ENCODE results near the gene ARHGEF9. TPM values are rescaled to one million over a fixed set of nuclear protein-coding genes. Genes with fewer than 3 reads are reported as not detected.

Gene ARHGEF9
- total RNA-seq, 1 donor from 2014 or later: 46.0 TPM

GRCh38 chrX:63664741-63665140 lies 120.3 kb downstream of the ARHGEF9 start:
- no peaks in the 10 kb centered on the region for H3K36me3 ChIP-seq (ENCODE audit: insufficient read depth, low read length)
- no peak overlapping the region for H3K4me3 Mint-ChIP-seq (ENCODE audit: unreplicated experiment)
- H3K27ac ChIP-seq (ENCODE audit: low read depth, low read length): no peak overlapping the region
- no peak overlapping the region for H3K4me3 ChIP-seq (ENCODE audit: insufficient read depth, low read depth, low read length)
- no peaks in the 10 kb centered on the region for H3K79me2 ChIP-seq (ENCODE audit: insufficient read depth, low read length)
- H3K36me3 Mint-ChIP-seq (ENCODE audit: low read depth, unreplicated experiment): peaks cover 13% of the 10 kb centered on the region
- TF ChIP-seq EZH2 (IDR thresholded peaks at IDR 0.05; ENCODE audit: insufficient read depth, low read length) (no peak), CTCF (IDR thresholded peaks at IDR 0.05; ENCODE audit: insufficient read depth, low read depth, low read length) (no peak)
- no peak overlapping the region for H3K27ac Mint-ChIP-seq (ENCODE audit: unreplicated experiment)
- peaks cover 2% of the 10 kb centered on the region for H3K9me3 Mint-ChIP-seq (ENCODE audit: unreplicated experiment)
- no peaks in the 10 kb centered on the region for H3K27me3 ChIP-seq (ENCODE audit: insufficient read depth, low read length)
- H3K9me3 ChIP-seq (ENCODE audit: insufficient read depth, low read depth, low read length): no peaks in the 10 kb centered on the region
- no peaks in the 10 kb centered on the region for H3K4me1 ChIP-seq (ENCODE audit: insufficient read depth, low read length)
- H3K4me2 ChIP-seq (ENCODE audit: low read length): no peak overlapping the region
- DNase-seq (ENCODE audit: low read depth): no peak
- peak; percentile 75 for FAIRE-seq
- no peak overlapping the region for H2AFZ ChIP-seq (ENCODE audit: low read depth, low read length)
- no peaks in the 10 kb centered on the region for H3K27me3 Mint-ChIP-seq (ENCODE audit: low read depth, unreplicated experiment)
- H3K9ac ChIP-seq (ENCODE audit: low read length): no peak overlapping the region
- peaks cover 5% of the 10 kb centered on the region for H3K4me1 Mint-ChIP-seq (ENCODE audit: low read depth, unreplicated experiment)
- H4K20me1 ChIP-seq (ENCODE audit: insufficient read depth, low read length): no peaks in the 10 kb centered on the region

GRCh38 chrX:63664083-63664482 lies 120.9 kb downstream of the ARHGEF9 start:
- TF ChIP-seq EZH2 (IDR thresholded peaks at IDR 0.05; ENCODE audit: insufficient read depth, low read length): no peak
- H3K4me3 ChIP-seq (ENCODE audit: insufficient read depth, low read depth, low read length): no peak overlapping the region
- Mint-ChIP-seq H3K27me3 (ENCODE audit: low read depth, unreplicated experiment) (no peaks in the 10 kb centered on the region), H3K4me1 (ENCODE audit: low read depth, unreplicated experiment) (peaks cover 5% of the 10 kb centered on the region), H3K36me3 (ENCODE audit: low read depth, unreplicated experiment) (peaks cover 12% of the 10 kb centered on the region), H3K4me3 (ENCODE audit: unreplicated experiment) (no peak overlapping the region), H3K27ac (ENCODE audit: unreplicated experiment) (no peak overlapping the region), H3K9me3 (ENCODE audit: unreplicated experiment) (no peaks in the 10 kb centered on the region)
- no peaks in the 10 kb centered on the region for H3K79me2 ChIP-seq (ENCODE audit: insufficient read depth, low read length)
- H3K4me2 ChIP-seq (ENCODE audit: low read length): no peak overlapping the region
- no peak overlapping the region for H3K27ac ChIP-seq (ENCODE audit: low read depth, low read length)
- FAIRE-seq: peak; percentile 92
- H3K36me3 ChIP-seq (ENCODE audit: insufficient read depth, low read length): no peaks in the 10 kb centered on the region
- no peaks in the 10 kb centered on the region for H3K9me3 ChIP-seq (ENCODE audit: insufficient read depth, low read depth, low read length)
- no peak for DNase-seq (ENCODE audit: low read depth)
- no peak overlapping the region for H3K9ac ChIP-seq (ENCODE audit: low read length)
- H3K4me1 ChIP-seq (ENCODE audit: insufficient read depth, low read length): peaks cover 2% of the 10 kb centered on the region
- H3K27me3 ChIP-seq (ENCODE audit: insufficient read depth, low read length): no peaks in the 10 kb centered on the region
- no peaks in the 10 kb centered on the region for H4K20me1 ChIP-seq (ENCODE audit: insufficient read depth, low read length)
- H2AFZ ChIP-seq (ENCODE audit: low read depth, low read length): no peak overlapping the region

GRCh38 chrX:63661676-63662075 lies 123.3 kb downstream of the ARHGEF9 start:
- no peak for TF ChIP-seq CTCF (IDR thresholded peaks at IDR 0.05; ENCODE audit: insufficient read depth, low read depth, low read length)
- no peak for TF ChIP-seq EZH2 (IDR thresholded peaks at IDR 0.05; ENCODE audit: insufficient read depth, low read length)
- no peak for DNase-seq (ENCODE audit: low read depth)

More at GRCh38 chrX:63661676-63662075, 123.3 kb downstream of the ARHGEF9 start:
- Mint-ChIP-seq H3K4me1 (ENCODE audit: low read depth, unreplicated experiment) (peaks cover 20% of the 10 kb centered on the region), H3K27ac (ENCODE audit: unreplicated experiment) (no peak overlapping the region), H3K36me3 (ENCODE audit: low read depth, unreplicated experiment) (peaks cover 11% of the 10 kb centered on the region), H3K9me3 (ENCODE audit: unreplicated experiment) (no peaks in the 10 kb centered on the region), H3K4me3 (ENCODE audit: unreplicated experiment) (no peak overlapping the region), H3K27me3 (ENCODE audit: low read depth, unreplicated experiment) (no peaks in the 10 kb centered on the region)
- H3K36me3 ChIP-seq (ENCODE audit: insufficient read depth, low read length): no peaks in the 10 kb centered on the region
- no peak overlapping the region for H3K9ac ChIP-seq (ENCODE audit: low read length)
- peaks cover 21% of the 10 kb centered on the region for H3K4me1 ChIP-seq (ENCODE audit: insufficient read depth, low read length)
- H3K27me3 ChIP-seq (ENCODE audit: insufficient read depth, low read length): no peaks in the 10 kb centered on the region
- FAIRE-seq: peak; percentile 96
- H3K4me2 ChIP-seq (ENCODE audit: low read length): no peak overlapping the region
- no peaks in the 10 kb centered on the region for H4K20me1 ChIP-seq (ENCODE audit: insufficient read depth, low read length)
- H2AFZ ChIP-seq (ENCODE audit: low read depth, low read length): no peak overlapping the region
- H3K4me3 ChIP-seq (ENCODE audit: insufficient read depth, low read depth, low read length): no peak overlapping the region
- no peaks in the 10 kb centered on the region for H3K9me3 ChIP-seq (ENCODE audit: insufficient read depth, low read depth, low read length)
- H3K79me2 ChIP-seq (ENCODE audit: insufficient read depth, low read length): no peaks in the 10 kb centered on the region
- no peak overlapping the region for H3K27ac ChIP-seq (ENCODE audit: low read depth, low read length)
